Fibroblast of the aortic adventitia (primary cell): Measurements from ENCODE around the gene ZNF516. TPM values are rescaled to one million over a fixed set of nuclear protein-coding genes. Genes with fewer than 3 reads are reported as not detected.
"Not testable (repeated sequence)": the region's sequence is repeated elsewhere in the genome, so short reads cannot be mapped to it uniquely, and the experiment has no call there.

Experiments used
- DNase-seq: peaks from one replicate; pipeline ENCODE4 v3.0.0-alpha.2; 2010; ENCODE audit warnings: low read depth
- H3K4me3 ChIP-seq: 2 replicates; pipeline ENCODE4 v1.5.1; 2011; ENCODE audit warnings: low read depth, mild to moderate bottlenecking, control low read depth, low read length, moderate library complexity
- CTCF ChIP-seq: IDR thresholded peaks from 2 replicates; pipeline ENCODE4 v1.5.1; 2011; ENCODE audit warnings: mild to moderate bottlenecking, low read length, control low read depth, inconsistent platforms; ENCODE audit not compliant: insufficient read depth
- total RNA-seq: library from RNA; depleted of rRNA; stranded (reverse); fragments of >200 nt; gene quantifications from 2 replicates; pipeline ENCODE4 v1.2.3, GENCODE V29; 2012; ENCODE audit warnings: low replicate concordance

The ZNF516 gene
- total RNA-seq, 1 donor = 21.9 TPM

GRCh38 chr18:76480913-76481312 lies 14.1 kb downstream of the ZNF516 start:
- no peak for DNase-seq
- H3K4me3 ChIP-seq = no peak overlapping the region
- TF ChIP-seq CTCF = peak; percentile 33

- DNase-seq = no peak
- H3K4me3 ChIP-seq = no peak overlapping the region
- no peak for TF ChIP-seq CTCF
Measured at GRCh38 chr18:76479351-76480238, 15.4 kb downstream of the ZNF516 start.

GRCh38 chr18:76476665-76477561 lies 18.1 kb downstream of the ZNF516 start:
- H3K4me3 ChIP-seq = peak overlapping the region; percentile 49
- peak; percentile 97 for DNase-seq
- TF ChIP-seq CTCF = no peak

GRCh38 chr18:76475450-76476194 lies 19.4 kb downstream of the ZNF516 start:
- DNase-seq = no peak
- H3K4me3 ChIP-seq = no peak overlapping the region
- TF ChIP-seq CTCF = no peak

GRCh38 chr18:76474824-76475223 lies 20.2 kb downstream of the ZNF516 start:
- H3K4me3 ChIP-seq = no peak overlapping the region
- no peak for DNase-seq
- TF ChIP-seq CTCF = no peak

GRCh38 chr18:76473521-76473920 lies 21.5 kb downstream of the ZNF516 start:
- not testable (repeated sequence) for H3K4me3 ChIP-seq, DNase-seq
